ENCODE measurements around the gene FBLN7. TPM values are rescaled to one million over a fixed set of nuclear protein-coding genes. Genes with fewer than 3 reads are reported as not detected.

FBLN7 gene
- total RNA-seq, 1 donor from 2014 or later = 0.41 TPM

DNA sequence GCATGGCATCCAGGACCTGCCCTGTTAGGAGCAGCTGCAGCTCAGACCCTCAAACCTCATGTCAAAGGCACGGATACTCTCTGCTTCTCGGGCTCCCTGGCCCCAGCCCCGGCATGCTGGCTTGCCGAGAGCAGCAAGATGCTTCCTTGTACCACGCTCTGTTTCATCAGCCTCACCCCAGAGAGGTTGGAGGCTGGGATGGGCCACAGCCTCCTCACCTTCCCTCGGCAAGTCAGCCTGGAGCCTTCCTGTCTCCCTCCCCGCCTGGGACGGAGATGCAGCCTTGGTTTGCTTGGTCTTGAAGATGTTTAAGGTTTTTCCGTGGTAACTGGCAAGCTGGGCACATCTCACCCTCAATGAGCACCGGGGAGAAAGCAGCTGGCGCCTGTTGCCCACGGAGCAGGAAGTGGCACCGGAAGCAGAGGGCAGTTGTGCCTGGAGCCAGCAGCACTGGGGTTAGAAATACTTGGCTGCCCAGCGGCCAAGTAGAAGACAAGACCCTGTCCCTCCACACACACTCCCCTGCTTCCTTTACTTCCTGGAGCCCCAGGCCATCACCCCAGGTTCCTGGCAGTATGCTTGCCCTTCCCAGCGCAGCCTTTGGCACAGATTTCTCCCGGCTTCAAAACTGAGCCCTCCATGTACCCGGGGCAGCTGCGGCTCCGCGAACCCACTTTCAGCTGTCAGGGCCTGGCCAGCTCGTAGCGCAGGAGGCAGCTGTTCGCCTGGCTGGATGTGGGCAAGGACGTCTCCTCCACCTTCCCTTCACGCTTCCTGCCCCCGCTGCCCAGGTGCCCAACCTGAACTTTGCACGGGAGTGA is 17.4 kb downstream of the FBLN7 start:
- FAIRE-seq (no peak), DNase-seq (ENCODE audit: low spot score in 2 of 2) (no peak)

DNA sequence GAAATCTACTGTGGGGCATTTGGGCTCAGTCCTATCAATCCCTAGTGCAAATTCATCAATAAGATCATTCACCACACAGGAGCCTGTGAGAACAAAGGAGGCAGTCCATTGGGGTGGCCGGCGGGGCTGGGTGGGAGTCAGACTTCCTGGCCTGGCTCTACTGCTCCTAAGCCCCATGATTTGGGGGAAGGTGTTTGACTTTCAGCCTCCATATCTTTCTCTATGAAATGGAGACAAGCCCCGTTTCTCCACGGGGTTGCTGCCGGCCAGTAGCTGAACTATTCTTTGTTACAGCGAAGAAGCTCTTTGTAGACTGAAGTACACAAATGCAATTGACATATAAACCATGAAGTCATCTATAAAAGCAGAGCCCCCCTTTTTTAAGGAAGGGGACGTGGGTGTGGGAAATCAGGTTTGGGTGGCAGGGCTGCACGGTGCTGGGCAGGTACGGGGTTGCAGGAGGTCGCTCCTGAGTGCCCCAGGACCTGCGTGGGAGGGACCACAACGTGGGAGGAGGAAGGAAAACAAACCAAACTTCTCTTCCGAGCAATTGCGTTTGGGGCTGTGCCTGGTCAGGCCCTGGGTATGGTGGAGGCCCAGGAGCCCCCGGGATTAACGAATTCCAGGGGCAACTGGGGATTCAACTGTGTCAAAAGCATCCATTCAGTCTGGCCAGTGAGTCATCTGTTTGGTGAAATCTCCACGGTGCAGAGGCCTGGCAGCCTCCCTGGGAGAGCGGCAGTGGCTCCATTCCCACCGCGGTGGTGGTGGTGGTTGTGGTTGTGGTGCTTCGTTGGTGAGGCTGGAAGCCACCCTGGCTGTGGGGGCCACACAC is 18.2 kb downstream of the FBLN7 start:
- no peak for DNase-seq (ENCODE audit: low spot score in 2 of 2)
- no peak for FAIRE-seq

DNA sequence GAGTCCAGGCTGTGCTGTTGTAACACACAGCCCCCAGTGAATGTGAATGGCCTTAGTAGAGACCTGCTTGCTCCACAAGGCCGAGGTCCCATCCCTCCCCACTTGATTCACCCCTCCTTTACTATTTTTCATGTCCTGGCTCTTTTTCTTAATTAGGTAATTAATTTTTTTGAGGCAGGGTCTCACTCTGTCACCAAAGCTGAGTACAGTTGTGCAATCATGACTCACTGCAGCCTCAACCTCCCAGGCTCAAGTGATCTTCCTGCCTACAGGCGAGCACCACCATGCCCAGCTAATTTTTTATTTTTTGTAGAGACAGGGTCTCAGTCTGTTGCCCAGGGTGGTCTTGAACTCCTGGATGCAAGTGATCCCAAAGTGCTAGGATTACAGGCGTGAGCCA is 19.3 kb downstream of the FBLN7 start:
- no peak for DNase-seq (ENCODE audit: low spot score in 2 of 2)

DNA sequence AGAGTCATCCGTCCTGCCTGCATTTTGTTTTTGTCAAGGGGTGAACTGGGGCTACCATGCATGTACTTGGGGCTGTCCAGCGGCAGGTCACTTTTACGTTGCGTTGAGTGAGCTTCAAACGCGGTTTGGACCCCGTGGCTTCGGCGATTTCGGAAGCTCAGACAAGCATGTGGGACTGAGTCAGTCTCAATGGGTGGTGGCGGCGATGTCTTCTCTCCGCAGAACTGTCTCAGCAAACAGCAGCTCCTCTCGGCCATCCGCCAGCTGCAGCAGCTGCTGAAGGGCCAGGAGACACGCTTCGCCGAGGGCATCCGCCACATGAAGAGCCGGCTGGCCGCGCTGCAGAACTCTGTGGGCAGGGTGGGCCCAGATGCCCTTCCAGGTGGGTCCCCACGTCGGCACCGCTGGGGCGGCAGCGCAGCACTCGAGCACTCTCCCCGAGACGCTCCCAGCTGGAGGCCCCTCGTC is 21.3 kb downstream of the FBLN7 start:
- DNase-seq (ENCODE audit: low spot score in 2 of 2) (no peak), FAIRE-seq (no peak)

More for the DNA sequence above, 19.3 kb downstream of the FBLN7 start:
- no peak for FAIRE-seq

DNA sequence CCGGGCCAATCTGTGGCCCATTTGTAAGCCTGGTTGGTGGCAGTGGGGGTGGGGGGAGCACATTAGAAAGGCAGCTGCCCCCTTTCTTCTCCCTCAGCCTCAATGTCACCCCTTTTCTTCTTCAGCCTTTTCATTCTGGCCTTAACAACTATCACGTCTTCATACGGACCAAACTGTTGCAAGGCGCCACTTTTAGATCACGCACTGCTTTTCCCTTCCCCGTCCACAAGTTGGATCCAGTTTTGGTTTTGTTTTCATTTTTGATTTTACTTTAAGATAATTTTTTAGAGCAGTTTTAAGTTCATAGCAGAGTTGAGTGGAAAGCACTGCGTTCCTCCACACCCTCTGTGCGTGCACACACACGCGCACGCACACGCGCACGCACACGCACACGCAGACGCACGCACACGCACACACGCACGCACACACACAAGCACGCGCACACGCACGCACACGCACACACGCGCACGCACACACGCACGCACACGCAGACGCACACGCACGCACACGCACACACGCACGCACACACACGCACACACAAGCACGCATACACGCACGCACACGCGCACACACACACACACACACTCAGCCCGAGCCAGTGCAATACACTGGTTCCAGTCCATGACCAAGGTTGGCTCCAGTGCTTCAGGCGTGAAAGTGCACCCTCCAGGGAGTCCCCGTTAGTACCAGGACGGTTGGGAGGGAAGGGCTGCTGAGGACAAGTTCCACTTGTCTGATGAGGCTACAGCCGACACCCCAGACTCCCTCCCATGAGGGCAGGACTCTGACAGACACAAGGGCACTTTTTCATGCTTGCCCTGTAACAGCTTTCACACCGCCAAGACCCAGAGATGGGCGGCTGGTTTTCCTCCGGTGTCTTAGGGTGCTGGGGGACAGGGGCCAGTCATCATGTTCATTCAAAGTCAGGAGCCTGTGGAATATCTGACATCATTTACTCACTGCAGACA is 22.4 kb downstream of the FBLN7 start:
- DNase-seq (ENCODE audit: low spot score in 2 of 2) (no peak), FAIRE-seq (no peak)

DNA sequence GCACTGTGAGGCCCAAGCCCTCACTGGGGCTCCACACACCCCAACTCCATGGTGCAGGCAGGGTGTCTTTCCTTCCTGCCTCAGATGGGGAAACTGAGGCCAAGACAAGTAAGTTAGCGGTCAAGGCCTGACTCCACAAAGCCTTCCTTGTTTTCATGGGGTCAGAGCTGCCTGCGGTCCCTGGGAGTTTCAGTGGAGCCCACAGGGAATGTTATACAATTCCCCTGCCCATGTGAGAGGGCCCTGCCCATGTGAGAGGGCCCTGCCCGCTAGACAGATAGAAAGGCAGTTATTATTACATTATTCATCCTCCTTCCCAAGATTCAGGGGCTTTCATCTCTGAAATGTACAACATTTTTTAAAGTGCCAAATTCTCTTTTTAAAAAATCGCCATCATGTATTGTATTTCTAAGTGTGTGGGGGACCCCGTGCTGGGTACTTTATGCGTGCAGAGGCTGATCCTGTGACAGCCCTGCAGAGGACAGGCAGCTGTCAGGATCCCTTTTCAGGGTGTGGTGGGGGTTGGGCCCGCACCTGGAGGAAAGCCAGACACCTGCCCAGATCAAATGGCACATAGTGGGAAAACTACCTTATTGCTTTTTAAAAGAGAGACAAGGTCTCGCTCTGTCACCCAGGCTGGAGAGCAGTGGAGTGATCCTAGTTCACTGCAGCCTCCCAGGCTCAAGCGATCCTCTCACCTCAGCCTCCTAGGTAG is 23.4 kb downstream of the FBLN7 start:
- DNase-seq (ENCODE audit: low spot score in 2 of 2) = no peak
- no peak for FAIRE-seq

DNA sequence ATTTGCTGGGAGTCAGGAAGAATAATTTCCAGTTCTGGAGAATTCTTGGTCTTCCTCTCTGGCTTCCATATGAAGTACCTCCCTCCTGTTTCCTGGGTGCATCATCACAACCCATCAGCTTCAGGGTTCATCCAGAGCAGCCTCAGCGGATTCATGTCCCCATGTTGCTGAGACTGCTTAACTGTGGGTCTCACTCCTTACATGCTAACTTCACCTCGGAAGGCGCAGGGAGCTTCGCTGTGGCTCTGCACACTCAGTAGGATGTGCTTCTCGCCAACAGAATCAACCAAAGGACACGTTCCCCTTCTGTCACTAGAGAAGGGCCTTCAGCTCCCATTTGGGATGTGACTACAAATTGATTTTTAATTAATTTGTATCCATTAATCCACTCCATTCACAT is 24.2 kb downstream of the FBLN7 start:
- FAIRE-seq (no peak), DNase-seq (ENCODE audit: low spot score in 2 of 2) (no peak)

DNA sequence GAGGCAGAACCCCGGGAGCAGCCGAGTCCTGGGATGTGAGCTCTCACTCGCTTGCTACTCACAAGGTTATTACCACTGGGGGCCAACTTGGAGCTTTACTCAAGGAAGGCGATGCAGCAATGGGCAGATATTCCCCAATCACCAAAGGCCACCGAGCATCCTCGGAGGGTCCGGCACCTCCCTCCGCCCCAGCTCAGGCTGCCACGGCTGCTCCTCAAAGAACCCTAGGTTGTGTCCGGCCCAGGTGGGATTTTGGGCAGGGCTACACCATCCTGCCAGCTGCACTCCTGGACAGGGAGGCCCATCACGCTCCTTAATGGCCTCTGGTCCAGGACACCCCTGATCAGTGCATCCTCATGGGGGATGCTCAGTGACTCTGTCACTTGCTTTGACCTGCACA is 24.8 kb downstream of the FBLN7 start:
- DNase-seq (ENCODE audit: low spot score in 2 of 2) (no peak), FAIRE-seq (no peak)

DNA sequence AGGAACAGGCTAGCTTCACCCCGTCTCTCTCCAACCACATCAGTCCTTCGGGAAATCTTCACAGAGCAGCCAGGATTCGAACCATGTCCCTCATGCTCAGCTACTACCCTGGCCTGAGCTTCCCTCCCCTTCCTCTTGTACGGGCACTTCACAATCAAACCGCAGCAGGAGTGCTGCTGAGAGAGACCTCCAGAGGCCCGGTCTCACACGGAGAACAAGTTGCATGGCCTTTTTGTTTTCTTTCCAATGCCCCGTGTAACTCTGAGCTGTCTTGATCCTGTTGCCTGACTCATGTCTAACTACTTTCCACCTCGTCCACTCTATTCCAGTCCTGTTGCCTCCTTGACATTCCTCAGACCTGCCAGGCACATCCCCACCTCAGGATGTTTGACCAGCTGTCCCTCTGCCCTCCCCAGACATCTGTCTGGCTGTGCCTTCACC is 25.4 kb downstream of the FBLN7 start:
- no peak for DNase-seq (ENCODE audit: low spot score in 2 of 2)
- FAIRE-seq = no peak

DNA sequence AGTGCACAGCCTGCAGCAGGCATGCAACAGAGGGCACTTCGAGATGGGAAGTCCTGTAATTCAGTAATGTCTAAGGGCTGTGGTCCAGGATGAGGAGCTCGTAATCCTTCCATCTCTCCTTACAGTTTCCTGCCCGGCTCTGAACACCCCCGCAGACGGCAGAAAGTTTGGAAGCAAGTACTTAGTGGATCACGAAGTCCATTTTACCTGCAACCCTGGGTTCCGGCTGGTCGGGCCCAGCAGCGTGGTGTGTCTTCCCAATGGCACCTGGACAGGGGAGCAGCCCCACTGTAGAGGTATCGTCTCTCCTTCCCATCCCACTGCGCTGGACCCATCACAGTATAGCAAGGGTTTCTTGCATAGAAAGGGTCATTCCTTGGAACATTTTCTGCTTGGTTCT is 26.7 kb downstream of the FBLN7 start:
- DNase-seq (ENCODE audit: low spot score in 2 of 2) (no peak), FAIRE-seq (no peak)

DNA sequence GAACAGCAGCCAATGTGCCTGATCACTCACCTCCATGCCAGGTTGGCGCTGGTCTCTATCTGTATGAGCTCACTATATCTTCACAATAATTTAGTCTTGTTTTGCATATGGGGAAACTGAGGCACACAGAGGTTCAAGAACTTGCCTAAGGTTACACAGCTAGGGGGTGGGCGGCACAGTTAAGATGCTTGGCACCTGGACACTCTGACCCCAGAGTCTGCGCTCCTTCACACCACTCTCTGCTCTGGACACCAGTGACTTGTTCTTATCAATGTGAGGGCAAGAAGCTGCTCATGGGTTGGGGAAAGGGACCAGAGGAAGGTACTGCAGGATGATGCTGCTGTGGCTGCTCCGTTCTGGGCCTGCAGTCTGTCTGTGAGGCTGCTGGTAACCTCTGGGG is 27.1 kb downstream of the FBLN7 start:
- FAIRE-seq (no peak), DNase-seq (ENCODE audit: low spot score in 2 of 2) (no peak)

DNA sequence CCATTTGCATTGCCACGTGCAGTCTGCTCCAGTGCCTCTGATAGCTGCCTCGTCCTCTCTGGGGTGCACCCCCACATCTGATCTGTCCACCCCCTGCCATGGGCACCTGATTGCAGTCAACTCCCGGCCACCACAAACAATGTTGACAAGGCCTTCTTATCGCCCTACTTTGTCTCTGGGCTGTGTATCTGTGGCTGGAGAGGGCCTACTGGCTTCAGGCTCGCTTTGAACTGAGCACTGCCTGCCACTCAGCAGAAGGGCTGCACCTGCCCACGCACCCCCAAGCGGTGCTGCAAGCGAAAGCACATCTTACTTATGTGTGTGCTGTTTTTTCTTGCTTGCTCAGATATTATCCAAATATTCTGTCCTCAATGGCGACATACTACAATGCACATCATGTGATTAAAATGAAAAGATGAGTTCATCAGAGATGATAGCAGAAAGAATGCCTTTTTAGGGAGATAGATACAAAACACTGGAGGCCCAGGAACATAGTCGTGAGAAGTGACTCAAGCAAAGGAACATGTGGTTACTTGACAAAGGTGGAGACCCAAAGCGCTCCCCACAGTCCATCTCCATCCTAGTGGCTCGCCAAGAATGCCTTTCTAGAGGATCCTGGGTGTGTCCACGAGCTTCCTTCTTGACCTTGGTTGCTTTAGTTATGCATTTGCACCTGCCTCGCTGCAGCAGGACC is 28.8 kb downstream of the FBLN7 start:
- no peak for FAIRE-seq
- no peak for DNase-seq (ENCODE audit: low spot score in 2 of 2)

DNA sequence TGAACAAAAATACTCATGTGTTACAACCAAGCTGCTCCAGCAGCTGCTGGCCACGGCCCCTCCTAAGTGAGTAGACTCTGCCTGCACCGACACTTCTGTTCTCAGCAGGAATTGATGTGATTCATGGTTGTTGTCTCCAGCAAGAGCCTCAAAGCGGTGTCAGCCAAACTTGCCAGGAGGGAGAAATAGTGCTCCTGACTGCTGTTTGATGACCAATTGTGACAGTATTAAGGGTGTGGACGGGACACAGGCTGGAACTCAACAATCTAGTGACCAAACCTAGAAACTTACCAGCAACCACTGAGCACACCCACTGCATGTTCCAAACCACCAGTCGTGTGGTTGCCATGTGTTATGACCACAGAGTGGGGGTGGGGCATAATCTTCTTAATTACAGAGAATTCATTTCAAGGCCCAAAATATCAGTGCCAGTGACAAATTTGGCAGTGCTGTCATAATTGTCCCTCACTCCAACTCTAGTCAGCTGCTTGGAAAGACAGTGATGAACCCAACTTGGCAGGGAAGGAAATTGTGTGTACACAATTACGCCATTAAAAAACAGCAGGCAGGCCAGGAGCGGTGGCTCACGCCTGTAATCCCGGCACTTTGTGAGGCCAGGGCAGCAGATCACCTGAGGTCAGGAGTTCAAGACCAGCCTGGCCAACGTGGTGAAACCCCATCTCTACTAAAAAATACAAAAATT is 30.4 kb downstream of the FBLN7 start:
- FAIRE-seq = no peak
- DNase-seq (ENCODE audit: low spot score in 2 of 2) = no peak

DNA sequence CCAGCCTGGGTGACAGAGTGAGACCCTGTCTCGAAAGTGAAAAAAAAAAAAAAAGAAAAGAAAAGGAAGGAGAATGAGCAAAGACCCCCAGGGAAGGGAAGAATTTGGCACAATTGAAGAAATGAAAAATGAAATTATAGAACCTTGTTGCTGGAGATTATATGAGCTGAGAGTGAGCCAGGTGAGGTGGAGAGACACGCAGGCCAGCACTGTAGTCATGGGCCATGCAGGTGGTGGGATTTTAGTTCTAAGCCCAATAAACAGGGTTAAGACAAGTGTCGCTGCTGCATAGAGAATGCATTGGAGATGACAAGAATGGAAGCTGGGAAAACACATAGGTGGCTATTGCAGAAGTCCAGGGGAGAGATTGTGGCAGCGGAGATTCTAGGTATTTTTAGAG is 32.3 kb downstream of the FBLN7 start:
- DNase-seq (ENCODE audit: low spot score in 2 of 2) (no peak), FAIRE-seq (no peak)

DNA sequence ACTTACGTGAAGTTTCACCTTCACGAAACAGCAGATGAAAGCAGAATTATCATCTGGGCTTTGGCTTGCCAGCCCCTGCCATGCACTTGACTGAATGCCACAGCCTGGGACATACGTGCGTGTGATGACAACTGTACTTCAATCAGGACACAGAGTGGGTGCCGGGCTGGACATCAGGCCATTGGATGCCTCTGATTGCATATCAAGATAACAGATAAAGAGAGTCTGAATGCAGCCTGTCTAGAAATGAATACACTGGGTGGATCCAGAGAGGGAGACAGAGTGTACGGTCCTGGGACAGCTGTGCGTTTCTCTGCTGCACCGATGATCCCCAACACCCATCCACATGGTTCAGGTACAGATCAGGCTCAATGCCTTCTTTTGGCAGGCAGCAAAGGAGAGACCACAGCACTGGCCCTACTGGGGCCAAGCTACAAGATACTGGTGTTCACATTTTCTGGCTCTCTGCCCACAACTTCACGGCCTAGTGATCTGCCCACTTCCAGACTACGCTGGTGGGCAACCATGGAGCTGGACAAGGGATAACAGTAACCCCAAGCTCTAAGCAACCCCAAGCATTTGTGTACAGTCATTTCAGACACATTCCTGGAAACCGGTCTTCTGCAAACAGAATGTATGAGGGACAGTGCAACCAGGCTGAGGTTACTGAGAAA is 35.6 kb downstream of the FBLN7 start:
- FAIRE-seq (no peak), DNase-seq (ENCODE audit: low spot score in 2 of 2) (no peak)

DNA sequence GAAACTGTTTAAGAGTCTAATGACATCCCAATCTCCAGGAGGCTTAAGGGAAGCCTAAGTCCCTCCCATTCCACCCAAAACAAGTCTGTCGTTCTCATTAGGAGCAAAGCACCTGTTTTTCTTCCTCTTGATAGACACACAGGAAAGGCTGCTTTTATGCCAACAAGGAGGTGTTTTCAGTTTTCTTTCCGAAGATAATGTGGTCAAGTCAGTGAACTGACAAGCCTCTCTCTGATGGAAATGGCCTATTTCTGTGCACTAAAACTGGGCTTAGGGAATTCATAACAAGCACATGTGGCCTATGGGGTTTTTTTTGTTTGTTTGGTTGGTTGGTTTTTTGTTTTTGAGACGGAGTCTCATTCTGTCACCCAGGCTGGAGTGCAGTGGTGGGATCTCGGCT is 36.2 kb downstream of the FBLN7 start:
- FAIRE-seq = no peak
- no peak for DNase-seq (ENCODE audit: low spot score in 2 of 2)

DNA sequence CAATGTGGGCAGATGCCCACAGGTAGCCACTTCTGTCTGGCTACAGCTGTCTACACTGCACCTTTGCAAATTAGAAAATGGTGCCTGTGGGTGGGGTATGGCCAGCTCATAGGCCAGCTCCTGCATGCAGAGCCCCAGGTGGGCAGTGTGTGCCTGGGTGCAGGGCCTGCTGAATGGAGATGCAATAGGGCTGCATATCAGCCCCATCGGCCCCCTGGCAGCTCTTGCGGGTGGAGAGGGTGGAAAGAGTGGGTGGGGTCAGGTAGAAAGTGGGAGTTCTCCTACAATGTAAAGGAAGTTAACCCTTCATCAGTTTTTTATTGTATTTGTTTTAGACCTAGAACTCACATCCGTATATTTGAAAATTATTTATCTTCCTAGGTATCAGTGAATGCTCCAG is 37.1 kb downstream of the FBLN7 start:
- no peak for DNase-seq (ENCODE audit: low spot score in 2 of 2)
- no peak for FAIRE-seq

DNA sequence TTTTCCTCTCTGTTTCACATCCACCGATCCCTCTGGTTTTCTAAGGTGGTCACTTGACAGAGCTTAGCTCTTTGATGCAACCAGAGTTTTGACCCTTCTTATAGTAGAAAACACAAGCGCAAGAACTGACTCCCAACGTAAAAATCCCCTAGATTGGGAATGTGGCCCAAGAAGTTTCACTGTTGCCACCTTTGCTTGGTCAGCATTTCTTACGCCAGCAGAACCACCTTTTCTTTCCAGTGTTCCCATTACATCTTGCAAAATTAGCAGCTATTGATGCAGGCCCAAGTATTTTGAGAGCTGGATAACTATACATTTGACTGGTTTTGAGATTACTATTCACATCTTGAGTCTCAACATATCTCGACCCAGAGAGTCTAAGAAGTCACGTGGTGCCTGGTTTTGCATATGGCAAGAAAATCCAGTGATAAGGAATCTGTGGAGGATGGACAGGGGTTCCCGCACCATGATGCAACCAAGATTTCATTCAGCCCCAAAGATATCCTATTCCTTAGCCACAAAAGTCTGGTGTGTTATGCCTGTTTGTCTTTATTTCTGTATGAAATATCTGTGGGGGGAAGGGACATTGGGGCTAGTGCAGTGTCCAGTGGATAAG is 37.9 kb downstream of the FBLN7 start:
- no peak for FAIRE-seq
- DNase-seq (ENCODE audit: low spot score in 2 of 2) = no peak
